Kidney (tissue), 14 donors: ENCODE results near the gene AEBP1. TPM values are rescaled to one million over a fixed set of nuclear protein-coding genes. Genes with fewer than 3 reads are reported as not detected.
A peak's percentile ranks its signal among the peaks of the same experiment; 100 is the strongest.

ENCODE experiments used
- DNase-seq, 5 donors: peaks; one replicate each; pipeline ENCODE4 v3.0.0-alpha.2; 2013 to 2020
- FAIRE-seq: peaks from 2 replicates; lab custom pipeline; 2012; peaks lifted over from hg19 to GRCh38; lab: Jason Lieb, UNC
- H3K27ac ChIP-seq, 2 donors: one replicate each; pipeline ENCODE4 v1.7.0; 2013; ENCODE audit warnings: low read depth in 2 of 2, low read length in 2 of 2, inconsistent platforms in 1 of 2
- H3K27me3 ChIP-seq: one replicate; pipeline ENCODE4 v1.7.1; 2013; ENCODE audit warnings: low read length, inconsistent platforms; ENCODE audit not compliant: control insufficient read depth, insufficient read depth
- H3K36me3 ChIP-seq, 3 donors: one replicate each; pipeline versions ENCODE4 v1.7.0 to v1.7.1; 2013; ENCODE audit warnings: low read length in 3 of 3, control low read depth in 1 of 3, inconsistent platforms in 1 of 3; ENCODE audit not compliant: insufficient read depth in 3 of 3, control insufficient read depth in 2 of 3
- H3K4me1 ChIP-seq, 3 donors: one replicate each; pipeline versions ENCODE4 v1.7.0 to v1.7.1; 2013; ENCODE audit warnings: low read length in 3 of 3, inconsistent platforms in 1 of 3, low read depth in 1 of 3; ENCODE audit not compliant: control insufficient read depth in 2 of 3, insufficient read depth in 2 of 3
- H3K4me3 ChIP-seq, 3 donors: one replicate each; pipeline versions ENCODE4 v1.7.0 to v1.8.1; 2013; ENCODE audit warnings: low read length in 3 of 3, control low read depth in 1 of 3, inconsistent platforms in 1 of 3
- H3K9ac ChIP-seq, 3 donors: one replicate each; pipeline versions ENCODE4 v1.7.0 to v1.7.1; 2013; ENCODE audit warnings: low read length in 3 of 3, control low read depth in 1 of 3, inconsistent platforms in 1 of 3
- H3K9me3 ChIP-seq, 3 donors: one replicate each; pipeline versions ENCODE4 v1.7.0 to v1.7.1; 2013; ENCODE audit warnings: low read length in 3 of 3, control low read depth in 1 of 3, inconsistent platforms in 1 of 3; ENCODE audit not compliant: control insufficient read depth in 2 of 3, insufficient read depth in 1 of 3
- intact Hi-C: fragments of 100-400 bp; cut with DNase I; formaldehyde crosslinking; loops from one replicate; pipeline ENCODE4 v1.11.1; 2022
- polyA plus RNA-seq: library from polyadenylated mRNA; stranded (reverse); fragments of 350-450 nt; fragmentation: Illumina TruSeq; extraction: RNeasy Lipid Tissue Mini Kit (QIAGEN cat#74804); gene quantifications from one replicate; pipeline ENCODE4 v1.2.3, GENCODE V29; 2014; ENCODE audit warnings: low read depth, low replicate concordance; ENCODE audit not compliant: insufficient read depth
- total RNA-seq: library from RNA; stranded (reverse); fragmentation: NEBNext Ultra II Directional; extraction: Animal tissue kit (Norgen Biotek cat#: 25700); gene quantifications from one replicate; pipeline ENCODE4 v1.2.1, GENCODE V29; 2021
- TF ChIP-seq, protein P1 (sequence below): IDR thresholded peaks from 3 replicates; pipeline ENCODE4 v1.5.1; 2012; ENCODE audit warnings: mild to moderate bottlenecking, moderate library complexity, borderline replicate concordance; ENCODE audit not compliant: insufficient read depth; ENCODE audit errors: extremely low read depth
- donor health status: control.
- donor health status: control.
- donor health status: control.
- donor health status: control.
- donor health status: control.
- donor health status: DM: yes; HTN: yes; CAD: no.
- donor health status: Normal renal cell carcinoma (clear cell type).

Gene AEBP1
- total and polyA plus RNA-seq, 2 donors from 2014 or later = 89.4 to 164 TPM

DNA sequence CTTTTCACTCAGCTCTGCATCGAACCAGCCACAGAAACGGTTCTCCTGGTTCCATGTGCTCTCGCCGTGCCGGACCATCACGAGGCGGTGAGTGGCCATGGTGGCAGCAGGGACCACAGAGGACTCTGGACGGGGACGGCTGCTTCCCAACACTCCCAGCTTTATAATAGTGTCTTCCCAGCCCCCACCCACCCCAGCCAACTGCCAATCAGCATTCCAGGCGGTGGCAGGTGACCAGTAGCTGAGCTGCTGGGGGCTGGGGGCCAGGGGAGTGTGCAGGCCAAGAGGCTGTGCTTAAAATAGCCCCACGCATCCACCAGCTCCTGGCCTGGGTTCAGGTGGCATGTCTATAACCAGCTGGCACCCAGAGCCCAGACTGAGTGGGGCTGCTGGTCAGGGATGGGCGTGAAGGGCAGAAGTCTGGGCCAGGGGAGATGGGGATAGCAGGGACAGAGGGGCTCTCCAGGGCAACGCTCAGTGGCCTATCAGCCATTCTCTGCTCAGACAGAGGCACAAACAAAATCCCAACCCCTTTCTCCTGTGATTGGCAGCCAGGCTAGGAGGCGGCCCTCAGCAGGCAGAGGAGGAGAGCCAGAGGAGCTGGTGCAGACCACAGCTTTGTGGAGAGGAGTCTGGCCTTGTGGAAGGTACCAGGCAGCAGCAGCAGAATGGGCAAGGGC lies 38.6 kb upstream of the AEBP1 start, which contains the start of gene PGAM2:
Gene PGAM2 (minus strand): TSS at position 137 of the 680 bp plus-strand sequence. CDS start 38 bp downstream, at position 99.
- Histone ChIP-seq H3K4me3 (no peak within 1 kb of the TSS), H3K27me3 (no peaks in the 10 kb centered on the region), H3K9ac (no peak within 1 kb of the TSS), H3K27ac (peak within 1 kb of the TSS in 1 of 2 donors; percentile 9), H3K9me3 (no peaks in the 10 kb centered on the region), H3K4me1 (peaks cover 0 to 21% (median 5%) of the 10 kb centered on the region in 3 donors), H3K36me3 (peaks cover 0 to 3% (median 0%) of the 10 kb centered on the region in 3 donors)
- TF ChIP-seq, protein P1, sequence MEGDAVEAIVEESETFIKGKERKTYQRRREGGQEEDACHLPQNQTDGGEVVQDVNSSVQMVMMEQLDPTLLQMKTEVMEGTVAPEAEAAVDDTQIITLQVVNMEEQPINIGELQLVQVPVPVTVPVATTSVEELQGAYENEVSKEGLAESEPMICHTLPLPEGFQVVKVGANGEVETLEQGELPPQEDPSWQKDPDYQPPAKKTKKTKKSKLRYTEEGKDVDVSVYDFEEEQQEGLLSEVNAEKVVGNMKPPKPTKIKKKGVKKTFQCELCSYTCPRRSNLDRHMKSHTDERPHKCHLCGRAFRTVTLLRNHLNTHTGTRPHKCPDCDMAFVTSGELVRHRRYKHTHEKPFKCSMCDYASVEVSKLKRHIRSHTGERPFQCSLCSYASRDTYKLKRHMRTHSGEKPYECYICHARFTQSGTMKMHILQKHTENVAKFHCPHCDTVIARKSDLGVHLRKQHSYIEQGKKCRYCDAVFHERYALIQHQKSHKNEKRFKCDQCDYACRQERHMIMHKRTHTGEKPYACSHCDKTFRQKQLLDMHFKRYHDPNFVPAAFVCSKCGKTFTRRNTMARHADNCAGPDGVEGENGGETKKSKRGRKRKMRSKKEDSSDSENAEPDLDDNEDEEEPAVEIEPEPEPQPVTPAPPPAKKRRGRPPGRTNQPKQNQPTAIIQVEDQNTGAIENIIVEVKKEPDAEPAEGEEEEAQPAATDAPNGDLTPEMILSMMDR = no peak
- intact Hi-C loops = no loop called here
- DNase-seq (peak in 4 of 5 donors; percentile 54 to 80 (median 68)), FAIRE-seq (no peak)

DNA sequence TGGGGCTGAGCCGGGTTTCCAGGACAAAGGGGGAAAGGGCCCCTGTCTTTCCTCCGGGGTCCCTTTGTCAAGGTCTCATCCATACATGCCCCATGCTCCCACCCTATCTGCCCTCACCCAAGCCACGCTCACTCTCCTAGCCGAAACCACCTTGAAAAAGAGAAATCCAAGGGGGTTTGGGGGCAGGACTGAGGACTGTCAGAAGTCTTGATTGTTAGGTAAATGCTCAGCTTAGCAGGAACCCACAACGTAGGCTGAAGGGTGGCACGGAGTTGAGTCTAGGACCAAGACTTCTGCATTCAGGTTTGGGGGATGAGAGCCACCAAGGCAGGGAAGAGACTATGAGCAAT lies 38.1 kb upstream of the AEBP1 start:
- no peak for FAIRE-seq

DNA sequence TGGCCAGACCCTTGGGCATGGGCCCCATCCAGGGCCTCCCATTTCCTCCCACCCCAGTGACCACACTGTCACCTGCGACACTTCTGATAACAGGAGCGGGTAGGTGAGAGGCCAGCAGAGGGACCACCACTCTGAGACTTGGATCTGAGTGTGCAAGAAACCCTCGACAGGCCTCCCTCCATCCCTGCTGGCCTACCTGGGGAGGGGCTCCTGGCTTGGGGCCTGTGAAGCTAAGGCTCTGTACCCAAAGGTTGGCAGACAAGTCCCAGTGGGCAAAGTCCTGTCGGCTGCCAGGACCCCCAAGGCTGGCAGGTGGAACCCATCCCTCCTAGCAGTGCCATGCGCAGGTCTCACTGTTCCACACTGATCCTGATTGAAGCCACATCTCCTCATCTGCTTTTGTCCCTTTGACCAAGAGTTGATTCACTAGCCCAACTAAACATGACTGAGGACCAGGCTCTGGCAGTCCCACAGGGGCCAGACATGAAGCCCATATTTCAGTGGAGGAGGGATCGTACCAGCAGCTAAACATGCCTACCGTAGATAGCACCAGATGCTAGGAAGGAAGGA lies 37.6 kb upstream of the AEBP1 start:
- TF ChIP-seq, protein P1 = no peak
- H3K9ac ChIP-seq = no peak overlapping the region
- no peaks in the 10 kb centered on the region for H3K9me3 ChIP-seq
- FAIRE-seq = no peak
- intact Hi-C loops = no loop called here
- peak in 2 of 5 donors; percentile 53 to 63 for DNase-seq
- no peaks in the 10 kb centered on the region for H3K27me3 ChIP-seq
- H3K27ac ChIP-seq = no peak overlapping the region
- H3K4me1 ChIP-seq = peaks cover 0 to 21% (median 5%) of the 10 kb centered on the region in 3 donors
- no peak overlapping the region for H3K4me3 ChIP-seq
- no peaks in the 10 kb centered on the region for H3K36me3 ChIP-seq

More for the DNA sequence above, 38.1 kb upstream of the AEBP1 start:
- TF ChIP-seq, protein P1 = no peak
- Histone ChIP-seq H3K27ac (no peak overlapping the region), H3K36me3 (no peaks in the 10 kb centered on the region), H3K4me1 (peaks cover 0 to 21% (median 5%) of the 10 kb centered on the region in 3 donors), H3K9ac (no peak overlapping the region), H3K27me3 (no peaks in the 10 kb centered on the region), H3K9me3 (no peaks in the 10 kb centered on the region), H3K4me3 (no peak overlapping the region)
- intact Hi-C loops = no loop called here
- peak in 1 of 5 donors; percentile 55 for DNase-seq
